22Rv1 (cell line): Measurements from ENCODE around the gene G6PC1.

Source experiments
- CTCF ChIP-seq: fragments of 450-650 bp; IDR thresholded peaks from 2 replicates; pipeline ENCODE4 v1.5.1; 2017; ENCODE audit warnings: mild to moderate bottlenecking
- ZFX ChIP-seq: fragments of 450-650 bp; IDR thresholded peaks from 2 replicates; pipeline ENCODE4 v1.6.1; 2017; ENCODE audit warnings: antibody characterized with exemption, borderline replicate concordance

DNA sequence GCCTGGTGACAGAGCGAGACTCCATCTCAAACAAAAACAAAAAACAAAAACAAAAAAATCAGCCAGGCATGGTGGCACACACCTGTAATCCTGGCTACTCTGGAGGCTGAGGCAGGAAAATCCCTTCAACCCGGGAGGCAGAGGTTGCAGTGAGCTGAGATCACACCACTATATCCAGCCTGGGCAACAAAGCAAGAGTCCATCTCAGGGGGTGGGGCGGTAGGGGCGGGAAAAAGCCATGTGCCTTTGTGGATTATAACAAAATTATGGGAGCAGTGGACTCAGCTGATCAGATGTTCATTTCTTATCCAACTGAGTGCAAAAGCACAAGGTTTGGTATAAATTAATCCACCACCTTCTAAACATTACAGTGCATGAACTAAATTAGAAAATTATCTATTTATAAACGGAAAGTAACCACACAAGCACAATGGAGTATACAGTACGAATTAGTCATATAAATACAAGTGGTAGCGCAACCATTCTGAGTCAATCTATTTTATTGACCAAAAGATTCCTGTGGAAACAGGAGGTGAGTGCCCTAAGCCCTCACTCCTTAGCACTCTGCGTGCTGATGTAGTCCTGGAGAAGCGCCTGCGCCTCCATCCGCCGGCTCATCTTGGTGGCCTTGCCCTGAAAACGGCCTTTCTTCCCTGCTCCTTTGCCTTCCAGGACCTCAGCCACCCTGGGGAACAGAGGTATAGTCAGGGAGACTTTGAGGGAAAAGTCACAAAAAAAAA, 49.6 kb downstream of the G6PC1 start:
- TF ChIP-seq CTCF (no peak), ZFX (no peak)
